Stimulated activated CD4-positive, alpha-beta T cell treated with anti-CD3 and anti-CD28 coated beads, Interleukin-15, amount 100 ng/mL, for 48 hours (primary cell): Measurements from ENCODE around the gene TNFSF12.

Experiments used
- DNase-seq, 2 donors: peaks; one replicate each; pipeline ENCODE4 v3.0.0-alpha.2; 2020; ENCODE audit warnings: low read depth in 2 of 2

TNFSF12 gene, protein sequence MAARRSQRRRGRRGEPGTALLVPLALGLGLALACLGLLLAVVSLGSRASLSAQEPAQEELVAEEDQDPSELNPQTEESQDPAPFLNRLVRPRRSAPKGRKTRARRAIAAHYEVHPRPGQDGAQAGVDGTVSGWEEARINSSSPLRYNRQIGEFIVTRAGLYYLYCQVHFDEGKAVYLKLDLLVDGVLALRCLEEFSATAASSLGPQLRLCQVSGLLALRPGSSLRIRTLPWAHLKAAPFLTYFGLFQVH

GRCh38 chr17:7548585-7549400 is at the start of gene TNFSF12:
Gene TNFSF12 (plus strand): TSS chr17:7549058. CDS start chr17:7549154, 96 bp downstream.
- peak; percentile 19 to 38 for DNase-seq

DNA sequence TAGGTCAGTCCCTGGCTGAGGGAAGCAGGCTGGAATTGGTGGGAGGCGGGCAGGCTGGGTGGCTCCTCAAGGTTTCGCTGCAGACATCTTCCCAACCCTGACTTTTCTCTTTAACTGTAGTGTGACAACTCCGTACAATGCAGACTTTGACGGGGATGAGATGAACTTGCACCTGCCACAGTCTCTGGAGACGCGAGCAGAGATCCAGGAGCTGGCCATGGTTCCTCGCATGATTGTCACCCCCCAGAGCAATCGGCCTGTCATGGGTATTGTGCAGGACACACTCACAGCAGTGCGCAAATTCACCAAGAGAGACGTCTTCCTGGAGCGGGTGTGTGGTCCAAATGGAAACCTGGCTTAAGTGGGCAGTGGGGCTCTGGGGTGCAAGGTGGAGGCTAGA is 49.7 kb upstream of the TNFSF12 start:
- no peak for DNase-seq

GRCh38 chr17:7501729-7502128 is 47.1 kb upstream of the TNFSF12 start:
- no peak for DNase-seq

- no peak for DNase-seq
These were observed 46.5 kb upstream of the TNFSF12 start for GRCh38 chr17:7502171-7502847.

DNA sequence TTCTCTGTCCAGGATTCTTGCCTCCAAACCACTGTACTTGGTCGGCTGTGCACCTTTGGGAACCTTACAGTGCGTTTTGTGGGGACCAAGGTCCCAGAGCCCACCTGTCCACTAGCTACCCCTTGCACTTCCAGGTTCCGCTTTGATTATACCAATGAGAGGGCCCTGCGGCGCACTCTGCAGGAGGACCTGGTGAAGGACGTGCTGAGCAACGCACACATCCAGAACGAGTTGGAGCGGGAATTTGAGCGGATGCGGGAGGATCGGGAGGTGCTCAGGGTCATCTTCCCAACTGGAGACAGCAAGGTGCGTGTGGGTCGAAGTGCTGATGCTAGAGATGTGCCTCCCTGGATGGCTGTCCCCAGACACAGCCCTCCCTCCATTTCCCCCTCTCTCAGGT is 45.9 kb upstream of the TNFSF12 start:
- DNase-seq: no peak

GRCh38 chr17:7503521-7503920 is 45.3 kb upstream of the TNFSF12 start:
- no peak for DNase-seq

DNA sequence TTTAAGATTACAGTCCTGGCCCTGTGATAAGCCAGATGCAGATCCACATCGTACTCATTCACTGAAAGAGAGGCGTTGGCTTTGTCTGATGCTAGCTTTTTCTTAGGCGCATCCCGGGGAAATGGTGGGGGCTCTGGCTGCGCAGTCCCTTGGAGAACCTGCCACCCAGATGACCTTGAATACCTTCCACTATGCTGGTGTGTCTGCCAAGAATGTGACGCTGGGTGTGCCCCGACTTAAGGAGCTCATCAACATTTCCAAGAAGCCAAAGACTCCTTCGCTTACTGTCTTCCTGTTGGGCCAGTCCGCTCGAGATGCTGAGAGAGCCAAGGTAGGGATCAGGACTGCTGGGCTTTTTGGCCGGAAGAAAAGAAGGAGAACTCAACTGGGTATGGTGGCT is 40.7 kb upstream of the TNFSF12 start:
- no peak for DNase-seq

DNA sequence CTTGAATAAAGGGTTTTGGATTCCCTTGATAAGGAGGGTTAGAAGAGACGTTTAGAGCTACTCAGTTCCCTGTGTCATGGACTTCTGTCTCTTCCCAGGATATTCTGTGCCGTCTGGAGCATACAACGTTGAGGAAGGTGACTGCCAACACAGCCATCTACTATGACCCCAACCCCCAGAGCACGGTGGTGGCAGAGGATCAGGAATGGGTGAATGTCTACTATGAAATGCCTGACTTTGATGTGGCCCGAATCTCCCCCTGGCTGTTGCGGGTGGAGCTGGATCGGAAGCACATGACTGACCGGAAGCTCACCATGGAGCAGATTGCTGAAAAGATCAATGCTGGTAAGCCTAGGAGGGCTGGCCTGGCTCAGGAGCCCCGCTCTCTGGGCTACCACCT is 40.0 kb upstream of the TNFSF12 start:
- no peak for DNase-seq

DNA sequence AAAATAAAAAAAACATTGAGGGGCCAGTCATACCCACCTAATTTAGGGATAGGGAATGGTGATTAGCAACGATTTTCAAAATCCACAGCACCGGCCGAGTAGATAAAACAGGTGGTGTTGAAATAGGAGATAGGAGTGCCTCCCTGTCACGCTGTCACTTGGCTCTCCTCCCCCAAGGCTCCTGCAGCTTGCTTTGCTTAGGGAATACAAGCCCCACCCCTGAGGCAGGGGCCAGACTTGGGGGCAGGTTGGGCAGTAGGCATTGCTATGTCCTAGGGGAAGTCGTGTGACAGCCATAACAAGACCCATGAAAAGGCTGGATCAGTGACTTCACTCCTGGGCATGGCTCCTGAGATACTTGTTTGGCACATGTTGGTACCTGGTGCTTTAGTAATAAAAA is 38.9 kb upstream of the TNFSF12 start:
- DNase-seq: no peak

DNA sequence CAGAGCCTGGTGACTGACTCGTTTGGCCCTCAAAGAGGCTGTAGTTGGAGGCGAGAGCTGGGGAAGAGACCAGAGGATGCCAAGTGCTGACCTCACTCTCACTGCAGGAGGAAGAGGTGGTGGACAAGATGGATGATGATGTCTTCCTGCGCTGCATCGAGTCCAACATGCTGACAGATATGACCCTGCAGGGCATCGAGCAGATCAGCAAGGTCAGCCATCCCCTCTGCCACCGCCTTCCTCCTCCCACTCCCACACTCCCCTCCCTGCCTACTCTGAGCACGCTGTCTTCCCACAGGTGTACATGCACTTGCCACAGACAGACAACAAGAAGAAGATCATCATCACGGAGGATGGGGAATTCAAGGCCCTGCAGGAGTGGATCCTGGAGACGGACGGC is 37.8 kb upstream of the TNFSF12 start:
- no peak for DNase-seq

DNA sequence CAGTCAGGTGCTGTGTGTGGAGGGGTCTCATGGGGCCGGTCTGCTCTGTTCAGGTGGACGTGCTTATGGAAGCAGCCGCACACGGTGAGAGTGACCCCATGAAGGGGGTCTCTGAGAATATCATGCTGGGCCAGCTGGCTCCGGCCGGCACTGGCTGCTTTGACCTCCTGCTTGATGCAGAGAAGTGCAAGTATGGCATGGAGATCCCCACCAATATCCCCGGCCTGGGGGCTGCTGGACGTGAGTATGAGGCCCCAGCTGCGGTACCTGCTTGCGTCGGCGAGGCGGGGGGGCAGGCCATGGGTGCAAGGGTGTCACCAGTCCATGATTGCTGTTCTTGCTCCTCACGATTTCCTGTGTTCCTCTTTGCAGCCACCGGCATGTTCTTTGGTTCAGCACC is 36.8 kb upstream of the TNFSF12 start:
- no peak for DNase-seq

GRCh38 chr17:7512824-7513540 is 35.9 kb upstream of the TNFSF12 start:
- DNase-seq: no peak

DNA sequence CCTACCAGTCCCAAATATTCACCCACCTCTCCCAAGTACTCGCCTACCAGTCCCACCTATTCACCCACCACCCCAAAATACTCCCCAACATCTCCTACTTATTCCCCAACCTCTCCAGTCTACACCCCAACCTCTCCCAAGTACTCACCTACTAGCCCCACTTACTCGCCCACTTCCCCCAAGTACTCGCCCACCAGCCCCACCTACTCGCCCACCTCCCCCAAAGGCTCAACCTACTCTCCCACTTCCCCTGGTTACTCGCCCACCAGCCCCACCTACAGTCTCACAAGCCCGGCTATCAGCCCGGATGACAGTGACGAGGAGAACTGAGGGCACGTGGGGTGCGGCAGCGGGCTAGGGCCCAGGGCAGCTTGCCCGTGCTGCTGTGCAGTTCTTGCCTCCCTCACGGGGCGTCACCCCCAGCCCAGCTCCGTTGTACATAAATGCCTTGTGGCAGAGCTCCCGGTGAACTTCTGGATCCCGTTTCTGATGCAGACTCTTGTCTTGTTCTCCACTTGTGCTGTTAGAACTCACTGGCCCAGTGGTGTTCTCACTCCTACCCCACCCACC is 34.9 kb upstream of the TNFSF12 start:
- DNase-seq: no peak

- DNase-seq: no peak
These were observed 32.8 kb upstream of the TNFSF12 start for GRCh38 chr17:7515911-7516610.

- peak; percentile 16 to 17 for DNase-seq
These were observed 25.8 kb upstream of the TNFSF12 start for GRCh38 chr17:7523033-7523432.

- DNase-seq: no peak
These were observed 20.0 kb upstream of the TNFSF12 start for GRCh38 chr17:7528842-7529241.

GRCh38 chr17:7530023-7530900 is 18.6 kb upstream of the TNFSF12 start:
- no peak for DNase-seq

- DNase-seq: no peak
These were observed 10.8 kb upstream of the TNFSF12 start for GRCh38 chr17:7538050-7538449.

DNA sequence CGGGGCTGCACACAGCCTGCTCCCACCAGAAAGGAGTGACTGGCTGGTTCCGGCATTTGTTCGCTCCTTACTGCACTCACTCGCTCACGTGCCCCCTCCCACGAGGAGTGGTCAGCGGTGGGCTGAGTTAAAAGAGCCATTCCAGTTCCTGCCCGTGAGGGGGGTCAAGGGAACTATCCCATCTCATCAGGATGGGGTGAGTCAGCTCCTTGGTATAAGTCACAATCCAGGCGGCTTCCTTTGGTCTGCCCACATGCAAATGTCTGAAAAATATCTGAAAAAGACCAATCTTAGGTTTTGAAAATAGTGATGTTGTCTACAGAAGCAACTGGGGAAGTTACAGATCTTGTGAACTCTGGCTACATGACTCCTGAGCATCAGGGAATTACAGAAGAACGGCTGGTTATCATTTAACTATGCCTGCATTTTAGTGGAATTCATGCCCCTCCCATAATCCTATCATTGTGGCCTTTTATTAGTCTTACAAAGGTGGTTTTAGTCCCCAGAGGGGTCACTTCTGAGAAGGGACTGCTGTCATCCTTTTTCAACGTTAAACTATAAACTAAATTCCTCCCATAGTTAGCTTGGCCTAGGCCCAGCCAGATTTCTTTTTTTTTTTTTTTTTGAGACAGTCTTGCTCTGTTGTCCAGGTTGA is 9.8 kb upstream of the TNFSF12 start:
- DNase-seq: no peak
